ENCODE results near the gene IGLON5.
A peak's percentile ranks its signal among the peaks of the same experiment; 100 is the strongest.

IGLON5 gene

GRCh38 chr19:51372021-51372648, 60.7 kb downstream of the IGLON5 start:
- no peak for TF ChIP-seq CTCF (conservative IDR thresholded peaks at IDR 0.05; ENCODE audit: low read length)
- no peak for TF ChIP-seq EZH2phosphoT487 (IDR thresholded peaks at IDR 0.05; ENCODE audit: borderline replicate concordance)
- H3K4me1 ChIP-seq (ENCODE audit: insufficient read depth, low read length, poor library complexity, severe bottlenecking), result peaks cover 70% of the 10 kb centered on the region
- H3F3A ChIP-seq (ENCODE audit: low read depth), result peaks cover 12% of the 10 kb centered on the region
- no peaks in the 10 kb centered on the region for H3K36me3 ChIP-seq (ENCODE audit: insufficient read depth, low read length)
- H3K27me3 ChIP-seq (ENCODE audit: insufficient read depth, low read length, poor library complexity, severe bottlenecking), result no peaks in the 10 kb centered on the region
- peak overlapping the region; percentile 78 for H3K4me3 ChIP-seq (ENCODE audit: low read length, poor library complexity, severe bottlenecking)
- H3K9me2 ChIP-seq (replicated peaks; ENCODE audit: low read depth, low read length), result no peaks in the 10 kb centered on the region
- H2AFZ ChIP-seq (ENCODE audit: low read length), result no peak overlapping the region
- peak overlapping the region; percentile 97 for H3K4me2 ChIP-seq (ENCODE audit: low read depth, low read length, poor library complexity, severe bottlenecking)
- H3K9me3 ChIP-seq (ENCODE audit: insufficient read depth, low read depth, low read length), result no peaks in the 10 kb centered on the region
- H3K79me2 ChIP-seq (ENCODE audit: insufficient read depth, low read length), result peaks cover 41% of the 10 kb centered on the region
- H4K20me1 ChIP-seq (ENCODE audit: insufficient read depth, low read length, poor library complexity, severe bottlenecking), result no peaks in the 10 kb centered on the region
- H3K9ac ChIP-seq (ENCODE audit: low read depth, low read length, poor library complexity, severe bottlenecking), result peak overlapping the region; percentile 96

- H4K20me1 ChIP-seq (ENCODE audit: insufficient read depth, low read length, poor library complexity, severe bottlenecking), result no peaks in the 10 kb centered on the region
- no peaks in the 10 kb centered on the region for H3K36me3 ChIP-seq (ENCODE audit: insufficient read depth, low read length)
- H3K27me3 ChIP-seq (ENCODE audit: insufficient read depth, low read length, poor library complexity, severe bottlenecking), result no peaks in the 10 kb centered on the region
- peak within 1 kb of the TSS; percentile 97 for H3K4me2 ChIP-seq (ENCODE audit: low read depth, low read length, poor library complexity, severe bottlenecking)
- H3F3A ChIP-seq (ENCODE audit: low read depth), result peaks cover 12% of the 10 kb centered on the region
- peaks cover 39% of the 10 kb centered on the region for H3K79me2 ChIP-seq (ENCODE audit: insufficient read depth, low read length)
- H3K9ac ChIP-seq (ENCODE audit: low read depth, low read length, poor library complexity, severe bottlenecking), result peak within 1 kb of the TSS; percentile 96
- no peaks in the 10 kb centered on the region for H3K9me3 ChIP-seq (ENCODE audit: insufficient read depth, low read depth, low read length)
- H2AFZ ChIP-seq (ENCODE audit: low read length), result no peak within 1 kb of the TSS
- H3K4me3 ChIP-seq (ENCODE audit: low read length, poor library complexity, severe bottlenecking), result peak within 1 kb of the TSS; percentile 78
- H3K4me1 ChIP-seq (ENCODE audit: insufficient read depth, low read length, poor library complexity, severe bottlenecking), result peaks cover 70% of the 10 kb centered on the region
- H3K9me2 ChIP-seq (replicated peaks; ENCODE audit: low read depth, low read length), result no peaks in the 10 kb centered on the region
- no peak for TF ChIP-seq CTCF (conservative IDR thresholded peaks at IDR 0.05; ENCODE audit: low read length)
- no peak for TF ChIP-seq EZH2phosphoT487 (IDR thresholded peaks at IDR 0.05; ENCODE audit: borderline replicate concordance)
Measured at GRCh38 chr19:51372649-51373504, 61.4 kb downstream of the IGLON5 start, which contains the start of gene NKG7. Gene NKG7 (minus strand): TSS chr19:51372654. CDS start chr19:51372535, 119 bp downstream.

- peak overlapping the region; percentile 48 for H3K4me2 ChIP-seq (ENCODE audit: low read depth, low read length, poor library complexity, severe bottlenecking)
- H3K4me1 ChIP-seq (ENCODE audit: insufficient read depth, low read length, poor library complexity, severe bottlenecking), result peaks cover 56% of the 10 kb centered on the region
- peak overlapping the region; percentile 21 for H3K9ac ChIP-seq (ENCODE audit: low read depth, low read length, poor library complexity, severe bottlenecking)
- H4K20me1 ChIP-seq (ENCODE audit: insufficient read depth, low read length, poor library complexity, severe bottlenecking), result no peaks in the 10 kb centered on the region
- TF ChIP-seq CTCF (conservative IDR thresholded peaks at IDR 0.05; ENCODE audit: low read length) (no peak), EZH2phosphoT487 (IDR thresholded peaks at IDR 0.05; ENCODE audit: borderline replicate concordance) (no peak)
- H3K4me3 ChIP-seq (ENCODE audit: low read length, poor library complexity, severe bottlenecking), result peak overlapping the region; percentile 19
- H3K27me3 ChIP-seq (ENCODE audit: insufficient read depth, low read length, poor library complexity, severe bottlenecking), result no peaks in the 10 kb centered on the region
- H3K36me3 ChIP-seq (ENCODE audit: insufficient read depth, low read length), result no peaks in the 10 kb centered on the region
- H3K79me2 ChIP-seq (ENCODE audit: insufficient read depth, low read length), result peaks cover 15% of the 10 kb centered on the region
- H2AFZ ChIP-seq (ENCODE audit: low read length), result no peak overlapping the region
- peaks cover 12% of the 10 kb centered on the region for H3F3A ChIP-seq (ENCODE audit: low read depth)
- H3K9me3 ChIP-seq (ENCODE audit: insufficient read depth, low read depth, low read length), result no peaks in the 10 kb centered on the region
- no peaks in the 10 kb centered on the region for H3K9me2 ChIP-seq (replicated peaks; ENCODE audit: low read depth, low read length)
Measured at GRCh38 chr19:51375504-51376221, 64.2 kb downstream of the IGLON5 start.

Measured in Loucy (cell line).